A549 (cell line): ENCODE data around the gene MAPK4.

ENCODE experiments used
- CTCF ChIP-seq: fragments of >200 bp; sonication (Bioruptor Twin); formaldehyde crosslinking; IDR thresholded peaks from 3 replicates; pipeline ENCODE4 v1.5.1; 2016
- EP300 ChIP-seq, 2 experiments: fragments of >200 bp; sonication (Bioruptor Twin); formaldehyde crosslinking; IDR thresholded peaks; 2 replicates in 1 of 2; 3 replicates in 1 of 2; pipeline ENCODE4 v1.6.1; 2016 to 2017
- FOSB ChIP-seq: fragments of 250-450 bp; sonication (Bioruptor Pico); IDR thresholded peaks from 2 replicates; pipeline ENCODE4 v1.5.0; 2020; ENCODE audit warnings: mild to moderate bottlenecking, moderate library complexity
- HMGXB4 ChIP-seq: fragments of 250-450 bp; sonication (Bioruptor Pico); IDR thresholded peaks from 2 replicates; pipeline ENCODE4 v1.5.0; 2021; ENCODE audit warnings: mild to moderate bottlenecking, moderate library complexity, borderline replicate concordance
- MAFK ChIP-seq: fragments of 450-650 bp; IDR thresholded peaks from 2 replicates; pipeline ENCODE4 v1.6.1; 2014; ENCODE audit not compliant: partially characterized antibody
- MAX ChIP-seq: IDR thresholded peaks from 2 replicates; pipeline ENCODE4 v1.6.1; 2012
- MAZ ChIP-seq: fragments of 150-350 bp; IDR thresholded peaks from 2 replicates; pipeline ENCODE4 v1.6.1; 2014; ENCODE audit warnings: antibody characterized with exemption, low read depth, low read length, borderline replicate concordance
- MYC ChIP-seq: IDR thresholded peaks from 2 replicates; pipeline ENCODE4 v1.6.1; 2012; ENCODE audit warnings: mild to moderate bottlenecking, inconsistent platforms, low read length, improper control_type of control experiment, borderline replicate concordance
- RAD21 ChIP-seq, 2 experiments: fragments of >200 bp in 1 of 2; sonication (Bioruptor Twin) in 1 of 2; formaldehyde crosslinking in 1 of 2; IDR thresholded peaks in 1 of 2; conservative IDR thresholded peaks in 1 of 2; 2 replicates in 1 of 2; 3 replicates in 1 of 2; pipeline ENCODE4 v1.6.1; 2012 to 2018; ENCODE audit warnings: inconsistent platforms in 1 of 2
- REST ChIP-seq: fragments of 200-600 bp; sonication (generic); IDR thresholded peaks from 2 replicates; pipeline ENCODE4 v1.6.1; 2016; ENCODE audit warnings: antibody characterized with exemption, mild to moderate bottlenecking, moderate library complexity
- RFX5 ChIP-seq: fragments of 450-650 bp; IDR thresholded peaks from 2 replicates; pipeline ENCODE4 v1.7.1; 2014; ENCODE audit warnings: antibody characterized with exemption, mild to moderate bottlenecking, moderate library complexity
- USF2 ChIP-seq: fragments of 450-650 bp; IDR thresholded peaks from 2 replicates; pipeline ENCODE4 v1.6.1; 2014; ENCODE audit warnings: antibody characterized with exemption

- TF ChIP-seq HMGXB4 (CRISPR knock-in tag) (no peak), CTCF (no peak), EP300 (IDR thresholded peaks at IDR 0.05) (no peak), USF2 (no peak), MAX (no peak), MAFK (no peak), RAD21 (conservative IDR thresholded peaks at IDR 0.05 in 1 of 2, IDR thresholded peaks at IDR 0.05 in 1 of 2) (no peak), FOSB (CRISPR knock-in tag) (no peak), MYC (no peak), REST (no peak), RFX5 (no peak), MAZ (no peak)
Measured at GRCh38 chr18:50579061-50579774, 19.3 kb downstream of the MAPK4 start.
